HepG2 (cell line): ENCODE results near the gene MAT2A. TPM values are rescaled to one million over a fixed set of nuclear protein-coding genes. Genes with fewer than 3 reads are reported as not detected.
A peak's percentile ranks its signal among the peaks of the same experiment; 100 is the strongest.

ENCODE experiments used
- ARID5B ChIP-seq: IDR thresholded peaks from 2 replicates; pipeline ENCODE4 v1.4.0; 2020; ENCODE audit warnings: mild to moderate bottlenecking, missing genetic modification reagents
- ATRX ChIP-seq: sonication (generic); formaldehyde crosslinking; IDR thresholded peaks from 2 replicates; pipeline ENCODE4 v1.4.0; 2020; ENCODE audit warnings: missing genetic modification reagents, borderline replicate concordance
- DBP ChIP-seq: sonication (generic); formaldehyde crosslinking; IDR thresholded peaks from 2 replicates; pipeline ENCODE4 v1.4.0; 2020; ENCODE audit warnings: missing genetic modification reagents; ENCODE audit errors: not compliant biosample characterization
- E2F1 ChIP-seq: sonication (generic); formaldehyde crosslinking; IDR thresholded peaks from 2 replicates; pipeline ENCODE4 v1.5.0; 2020; ENCODE audit warnings: missing genetic modification reagents
- ESRRA ChIP-seq: sonication (generic); formaldehyde crosslinking; IDR thresholded peaks from 2 replicates; pipeline ENCODE4 v1.5.1; 2020; ENCODE audit warnings: mild to moderate bottlenecking, low read depth, missing genetic modification reagents
- GTF2F1 ChIP-seq: fragments of 150-350 bp; IDR thresholded peaks from 2 replicates; pipeline ENCODE4 v1.6.1; 2014; ENCODE audit warnings: low read length
- KMT2A ChIP-seq: sonication (generic); formaldehyde crosslinking; IDR thresholded peaks from 2 replicates; pipeline ENCODE4 v1.4.0; 2020; ENCODE audit warnings: missing genetic modification reagents
- NFAT5 ChIP-seq: sonication (generic); formaldehyde crosslinking; IDR thresholded peaks from 2 replicates; pipeline ENCODE4 v1.4.0; 2020; ENCODE audit warnings: missing genetic modification reagents
- NFATC3 ChIP-seq: sonication (generic); formaldehyde crosslinking; IDR thresholded peaks from 2 replicates; pipeline ENCODE4 v1.5.1; 2020; ENCODE audit warnings: mild to moderate bottlenecking, missing genetic modification reagents
- PITX1 ChIP-seq: sonication (generic); formaldehyde crosslinking; IDR thresholded peaks from 2 replicates; pipeline ENCODE4 v1.5.1; 2020; ENCODE audit warnings: mild to moderate bottlenecking, missing genetic modification reagents
- ZNF18 ChIP-seq: sonication (generic); formaldehyde crosslinking; IDR thresholded peaks from 2 replicates; pipeline ENCODE4 v1.8.0; 2022; ENCODE audit warnings: mild to moderate bottlenecking, missing genetic modification reagents; ENCODE audit not compliant: insufficient replicate concordance
- ZNF33A ChIP-seq: sonication (generic); formaldehyde crosslinking; IDR thresholded peaks from 2 replicates; pipeline ENCODE4 v1.5.1; 2020; ENCODE audit warnings: missing genetic modification reagents, mild to moderate bottlenecking, moderate library complexity, borderline replicate concordance
- ZNF431 ChIP-seq: sonication (generic); formaldehyde crosslinking; IDR thresholded peaks from 2 replicates; pipeline ENCODE4 v1.9.0; 2022; ENCODE audit warnings: missing genetic modification reagents, low read depth, mild to moderate bottlenecking, borderline replicate concordance
- ZNF841 ChIP-seq: sonication (generic); formaldehyde crosslinking; IDR thresholded peaks from 2 replicates; pipeline ENCODE4 v1.8.1; 2023; ENCODE audit warnings: missing genetic modification reagents, borderline replicate concordance
- ZSCAN22 ChIP-seq: sonication (generic); formaldehyde crosslinking; IDR thresholded peaks from 2 replicates; pipeline ENCODE4 v1.4.0; 2020; ENCODE audit warnings: mild to moderate bottlenecking, missing genetic modification reagents
- polyA plus RNA-seq, 8 experiments: library from polyadenylated mRNA; depleted of rRNA in 3 of 8; stranded (reverse) in 7 of 8; unstranded in 1 of 8; fragments of >200 nt; fragmentation: Illumina TruSeq in 4 of 8; extraction: Trizol in 4 of 8; gene quantifications; 2 replicates each; pipeline versions ENCODE4 v1.2.1 to v1.2.3, GENCODE V29; 2011 to 2016; ENCODE audit warnings: low read depth in 4 of 8, missing spikeins in 1 of 8, mixed read lengths in 1 of 8; ENCODE audit not compliant: insufficient read depth in 1 of 8
- total RNA-seq, 5 experiments: library from RNA; depleted of rRNA; stranded (reverse); fragments of >200 nt; fragmentation: Illumina TruSeq; extraction: Trizol; gene quantifications; 2 replicates each; pipeline ENCODE4 v1.2.3, GENCODE V29; 2016; ENCODE audit warnings: low read depth in 1 of 5

MAT2A gene
- total and polyA plus RNA-seq, 2 of the 13 experiments (the other 11 are each of a cell fraction or from before 2014, with no cell fraction given) = 155 to 331 TPM

GRCh38 chr2:85589982-85590791, 51.2 kb downstream of the MAT2A start (continued):
- TF ChIP-seq ZNF18 (CRISPR knock-in tag) = no peak
- no peak for TF ChIP-seq ESRRA (CRISPR knock-in tag)
- TF ChIP-seq NFATC3 (CRISPR knock-in tag) = no peak
- no peak for TF ChIP-seq ZNF33A (CRISPR knock-in tag)
- no peak for TF ChIP-seq DBP (CRISPR knock-in tag)
- TF ChIP-seq PITX1 (CRISPR knock-in tag) = peak; percentile 69
- no peak for TF ChIP-seq GTF2F1
- no peak for TF ChIP-seq ZSCAN22 (CRISPR knock-in tag)
- TF ChIP-seq ZNF431 (CRISPR knock-in tag) = 0 out of 2 replicates have a peak, but pooled peaks have one; percentile 66
- TF ChIP-seq KMT2A (CRISPR knock-in tag) = peak; percentile 65; the same call in 1 of the 2 replicates
- TF ChIP-seq ATRX (CRISPR knock-in tag) = no peak
- TF ChIP-seq ZNF841 (CRISPR knock-in tag) = no peak
- TF ChIP-seq E2F1 = no peak
- no peak for TF ChIP-seq NFAT5
- peak; percentile 80 for TF ChIP-seq ARID5B (CRISPR knock-in tag)
